Loucy (cell line): Measurements from ENCODE around the gene BMERB1.

Source experiments
- H2AFZ ChIP-seq: fragments of 200-600 bp; sonication (generic); 2 replicates; pipeline ENCODE4 v1.6.0; 2016; ENCODE audit warnings: antibody characterized with exemption, mild to moderate bottlenecking, low read length, moderate library complexity
- H3F3A ChIP-seq: fragments of 200-600 bp; 2 replicates; pipeline ENCODE4 v1.6.0; 2016; ENCODE audit warnings: antibody characterized with exemption, low read depth, mild to moderate bottlenecking
- H3K27me3 ChIP-seq: fragments of 200-600 bp; sonication (generic); 2 replicates; pipeline ENCODE4 v1.6.1; 2014; ENCODE audit warnings: low read length, mild to moderate bottlenecking; ENCODE audit not compliant: insufficient read depth, poor library complexity, severe bottlenecking
- H3K36me3 ChIP-seq: fragments of 200-600 bp; sonication (generic); 2 replicates; pipeline ENCODE4 v1.6.1; 2016; ENCODE audit warnings: low read length; ENCODE audit not compliant: insufficient read depth
- H3K4me1 ChIP-seq: fragments of 200-600 bp; sonication (generic); 2 replicates; pipeline ENCODE4 v1.5.1; 2014; ENCODE audit warnings: low read length, mild to moderate bottlenecking; ENCODE audit not compliant: insufficient read depth, poor library complexity, severe bottlenecking
- H3K4me2 ChIP-seq: fragments of 200-600 bp; sonication (generic); 2 replicates; pipeline ENCODE4 v1.6.0; 2014; ENCODE audit warnings: antibody characterized with exemption, low read length, low read depth, mild to moderate bottlenecking; ENCODE audit not compliant: poor library complexity, severe bottlenecking
- H3K4me3 ChIP-seq: fragments of 200-600 bp; sonication (generic); 2 replicates; pipeline ENCODE4 v1.5.1; 2014; ENCODE audit warnings: low read length, mild to moderate bottlenecking, mixed read lengths; ENCODE audit not compliant: poor library complexity, severe bottlenecking
- H3K79me2 ChIP-seq: fragments of 200-600 bp; sonication (generic); 2 replicates; pipeline ENCODE4 v1.6.1; 2014; ENCODE audit warnings: low read length; ENCODE audit not compliant: insufficient read depth
- H3K9ac ChIP-seq: fragments of 200-600 bp; sonication (generic); 2 replicates; pipeline ENCODE4 v1.6.0; 2014; ENCODE audit warnings: mild to moderate bottlenecking, low read depth, low read length, moderate library complexity; ENCODE audit not compliant: poor library complexity, severe bottlenecking
- H3K9me2 ChIP-seq: fragments of 200-600 bp; sonication (generic); replicated peaks from 2 replicates; pipeline ENCODE4 v1.6.1; 2016; ENCODE audit warnings: low read depth, low read length, mixed read lengths
- H3K9me3 ChIP-seq: fragments of 200-600 bp; sonication (generic); 2 replicates; pipeline ENCODE4 v1.6.1; 2014; ENCODE audit warnings: mild to moderate bottlenecking, antibody characterized with exemption, low read length, low read depth; ENCODE audit not compliant: insufficient read depth
- H4K20me1 ChIP-seq: fragments of 200-600 bp; sonication (generic); 2 replicates; pipeline ENCODE4 v1.6.0; 2014; ENCODE audit warnings: antibody characterized with exemption, low read length, mild to moderate bottlenecking; ENCODE audit not compliant: insufficient read depth, poor library complexity, severe bottlenecking
- EZH2phosphoT487 ChIP-seq: fragments of 200-600 bp; IDR thresholded peaks from 2 replicates; pipeline ENCODE4 v1.6.1; 2018; ENCODE audit warnings: antibody characterized with exemption, mild to moderate bottlenecking, moderate library complexity, borderline replicate concordance
- TF ChIP-seq, protein P1 (sequence below): fragments of 200-600 bp; sonication (generic); conservative IDR thresholded peaks from 2 replicates; pipeline ENCODE4 v1.5.1; 2014; ENCODE audit warnings: mild to moderate bottlenecking, antibody characterized with exemption, low read length

Gene BMERB1

DNA sequence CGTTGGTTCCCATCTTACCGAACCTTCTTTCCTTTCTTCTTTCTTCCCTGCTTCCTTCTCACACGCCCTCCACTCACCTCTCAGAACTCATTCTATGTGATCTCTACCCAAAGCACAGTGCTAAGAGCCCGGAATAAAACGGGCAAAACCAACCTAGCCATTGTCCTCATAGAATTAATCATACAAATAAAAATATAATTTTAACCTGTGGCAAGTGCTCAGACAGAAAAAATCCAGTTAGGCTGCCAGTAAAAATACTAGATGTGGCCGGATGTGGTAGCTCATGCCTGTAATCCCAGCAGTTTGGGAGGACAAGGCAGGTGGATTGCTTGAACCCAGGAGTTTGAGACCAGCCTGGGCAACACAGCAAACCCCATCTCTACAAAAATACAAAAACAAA, 27.0 kb downstream of the BMERB1 start:
- no peak for TF ChIP-seq EZH2phosphoT487
- TF ChIP-seq, protein P1, sequence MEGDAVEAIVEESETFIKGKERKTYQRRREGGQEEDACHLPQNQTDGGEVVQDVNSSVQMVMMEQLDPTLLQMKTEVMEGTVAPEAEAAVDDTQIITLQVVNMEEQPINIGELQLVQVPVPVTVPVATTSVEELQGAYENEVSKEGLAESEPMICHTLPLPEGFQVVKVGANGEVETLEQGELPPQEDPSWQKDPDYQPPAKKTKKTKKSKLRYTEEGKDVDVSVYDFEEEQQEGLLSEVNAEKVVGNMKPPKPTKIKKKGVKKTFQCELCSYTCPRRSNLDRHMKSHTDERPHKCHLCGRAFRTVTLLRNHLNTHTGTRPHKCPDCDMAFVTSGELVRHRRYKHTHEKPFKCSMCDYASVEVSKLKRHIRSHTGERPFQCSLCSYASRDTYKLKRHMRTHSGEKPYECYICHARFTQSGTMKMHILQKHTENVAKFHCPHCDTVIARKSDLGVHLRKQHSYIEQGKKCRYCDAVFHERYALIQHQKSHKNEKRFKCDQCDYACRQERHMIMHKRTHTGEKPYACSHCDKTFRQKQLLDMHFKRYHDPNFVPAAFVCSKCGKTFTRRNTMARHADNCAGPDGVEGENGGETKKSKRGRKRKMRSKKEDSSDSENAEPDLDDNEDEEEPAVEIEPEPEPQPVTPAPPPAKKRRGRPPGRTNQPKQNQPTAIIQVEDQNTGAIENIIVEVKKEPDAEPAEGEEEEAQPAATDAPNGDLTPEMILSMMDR, result no peak
- Histone ChIP-seq H3K9ac (no peak overlapping the region), H3K79me2 (no peaks in the 10 kb centered on the region), H4K20me1 (no peaks in the 10 kb centered on the region), H3K4me3 (no peak overlapping the region), H3K9me2 (no peaks in the 10 kb centered on the region), H3K4me1 (no peaks in the 10 kb centered on the region), H3K27me3 (no peaks in the 10 kb centered on the region), H3K9me3 (no peaks in the 10 kb centered on the region), H3K4me2 (no peak overlapping the region), H3K36me3 (no peaks in the 10 kb centered on the region), H3F3A (no peaks in the 10 kb centered on the region), H2AFZ (no peak overlapping the region)

DNA sequence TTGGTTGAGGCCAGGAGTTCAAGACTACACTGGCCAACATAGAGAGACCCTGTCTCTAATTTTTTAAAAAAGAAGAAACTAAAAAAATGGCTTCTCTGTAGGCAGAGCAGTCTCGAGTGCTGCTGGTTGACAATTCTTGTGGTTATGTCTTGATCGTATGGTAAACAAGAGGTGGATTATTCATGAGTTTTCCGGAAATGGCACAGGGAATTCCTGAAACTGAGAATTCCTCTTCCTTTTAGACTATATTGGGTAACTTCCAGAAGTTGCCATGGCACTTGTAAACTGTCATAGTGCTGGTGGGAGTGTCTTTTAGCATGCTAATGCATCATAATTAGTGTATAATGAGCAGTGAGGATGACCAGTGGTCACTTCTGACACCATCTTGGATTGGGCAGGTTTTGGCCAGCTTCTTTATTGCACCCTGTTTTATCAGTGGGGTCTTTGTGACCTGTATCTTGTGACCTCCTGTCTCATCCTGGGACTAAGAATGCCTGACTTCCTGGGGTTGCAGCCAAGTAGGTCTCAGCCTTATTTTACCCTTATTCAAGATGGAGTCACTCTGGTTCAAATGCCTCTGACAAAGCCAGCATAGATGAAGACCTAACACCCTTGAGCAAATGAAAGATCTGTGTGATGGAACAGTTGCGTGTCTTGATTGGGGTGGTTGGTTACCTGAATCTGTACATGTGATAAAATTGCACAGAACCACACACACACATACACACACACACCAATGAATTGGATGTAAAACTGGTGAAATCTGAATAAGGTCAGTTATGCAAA, 30.2 kb downstream of the BMERB1 start:
- Histone ChIP-seq H3K9me3 (no peaks in the 10 kb centered on the region), H3K4me3 (no peak overlapping the region), H3K79me2 (no peaks in the 10 kb centered on the region), H3K9ac (no peak overlapping the region), H2AFZ (no peak overlapping the region), H3K36me3 (no peaks in the 10 kb centered on the region), H4K20me1 (no peaks in the 10 kb centered on the region), H3K4me1 (no peaks in the 10 kb centered on the region), H3K27me3 (no peaks in the 10 kb centered on the region), H3F3A (no peaks in the 10 kb centered on the region), H3K9me2 (no peaks in the 10 kb centered on the region), H3K4me2 (no peak overlapping the region)
- TF ChIP-seq EZH2phosphoT487, result no peak
- TF ChIP-seq, protein P1, result no peak

DNA sequence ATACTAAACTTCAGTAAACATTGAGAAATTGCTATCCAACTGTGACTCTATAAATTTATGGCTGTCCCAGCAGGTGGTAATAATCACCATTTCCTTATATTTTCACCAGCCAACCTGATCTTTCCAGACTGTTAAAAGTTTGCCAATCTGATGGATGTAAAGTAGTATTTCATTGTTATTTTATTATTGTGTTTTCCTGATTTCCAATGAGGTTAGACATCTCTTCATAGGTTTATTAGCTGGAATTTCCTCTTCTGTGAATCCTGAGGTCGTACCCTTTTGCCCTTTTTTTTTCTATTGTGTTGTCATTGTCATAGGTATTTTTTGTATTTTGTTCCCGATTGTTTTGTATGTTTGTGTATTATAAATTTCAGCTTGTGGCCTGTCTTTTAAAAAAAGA, 31.7 kb downstream of the BMERB1 start:
- no peaks in the 10 kb centered on the region for H3K36me3 ChIP-seq
- H3K27me3 ChIP-seq, result no peaks in the 10 kb centered on the region
- H2AFZ ChIP-seq, result no peak overlapping the region
- H4K20me1 ChIP-seq, result no peaks in the 10 kb centered on the region
- H3K4me1 ChIP-seq, result no peaks in the 10 kb centered on the region
- H3K79me2 ChIP-seq, result no peaks in the 10 kb centered on the region
- H3K4me2 ChIP-seq, result no peak overlapping the region
- H3K9me3 ChIP-seq, result no peaks in the 10 kb centered on the region
- no peaks in the 10 kb centered on the region for H3K9me2 ChIP-seq
- no peak overlapping the region for H3K9ac ChIP-seq
- H3K4me3 ChIP-seq, result no peak overlapping the region
- no peaks in the 10 kb centered on the region for H3F3A ChIP-seq
- TF ChIP-seq, protein P1, result no peak
- no peak for TF ChIP-seq EZH2phosphoT487
